Transverse colon (tissue), 3 donors: ENCODE data around the gene PSMB1.

ENCODE experiments used
- EP300 ChIP-seq: sonication (generic); formaldehyde crosslinking; IDR thresholded peaks from one replicate; pipeline ENCODE4 v1.6.1; 2017; ENCODE audit warnings: antibody characterized with exemption, low read depth
- POLR2A ChIP-seq: fragments of 450-650 bp; IDR thresholded peaks from one replicate; pipeline ENCODE4 v1.6.1; 2016; ENCODE audit warnings: antibody characterized with exemption, mild to moderate bottlenecking, moderate library complexity
- TF ChIP-seq, protein P1 (sequence below), 5 experiments: fragments of 200-600 bp in 3 of 5; fragments of 450-650 bp in 2 of 5; sonication (generic) in 3 of 5; IDR thresholded peaks; 1 replicate in 2 of 5; 2 replicates in 3 of 5; pipeline ENCODE4 v1.5.1; 2016 to 2017; ENCODE audit warnings: antibody characterized with exemption in 5 of 5, inconsistent platforms in 3 of 5, mild to moderate bottlenecking in 2 of 5, moderate library complexity in 1 of 5

DNA sequence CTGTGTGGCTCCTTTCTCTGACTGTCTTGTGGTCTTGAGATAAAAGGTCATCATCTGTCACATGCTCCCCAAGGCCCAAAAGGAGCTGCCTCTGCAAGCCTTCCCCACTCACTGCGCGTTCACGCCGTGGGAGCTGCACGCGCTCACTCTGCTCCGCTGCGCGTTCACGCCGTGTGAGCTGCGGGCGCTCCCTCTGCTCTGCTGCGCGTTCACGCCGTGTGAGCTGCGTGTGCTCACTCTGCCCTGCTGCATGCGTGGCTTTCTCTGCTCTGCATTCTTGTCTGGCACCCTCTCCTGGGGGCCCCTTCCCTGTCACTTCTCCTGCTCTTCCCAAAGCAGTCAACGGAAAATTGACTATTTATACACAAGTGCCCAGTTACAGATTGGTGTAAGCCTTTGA is 42.5 kb downstream of the PSMB1 start:
- TF ChIP-seq EP300 (no peak), POLR2A (no peak)
- TF ChIP-seq, protein P1, sequence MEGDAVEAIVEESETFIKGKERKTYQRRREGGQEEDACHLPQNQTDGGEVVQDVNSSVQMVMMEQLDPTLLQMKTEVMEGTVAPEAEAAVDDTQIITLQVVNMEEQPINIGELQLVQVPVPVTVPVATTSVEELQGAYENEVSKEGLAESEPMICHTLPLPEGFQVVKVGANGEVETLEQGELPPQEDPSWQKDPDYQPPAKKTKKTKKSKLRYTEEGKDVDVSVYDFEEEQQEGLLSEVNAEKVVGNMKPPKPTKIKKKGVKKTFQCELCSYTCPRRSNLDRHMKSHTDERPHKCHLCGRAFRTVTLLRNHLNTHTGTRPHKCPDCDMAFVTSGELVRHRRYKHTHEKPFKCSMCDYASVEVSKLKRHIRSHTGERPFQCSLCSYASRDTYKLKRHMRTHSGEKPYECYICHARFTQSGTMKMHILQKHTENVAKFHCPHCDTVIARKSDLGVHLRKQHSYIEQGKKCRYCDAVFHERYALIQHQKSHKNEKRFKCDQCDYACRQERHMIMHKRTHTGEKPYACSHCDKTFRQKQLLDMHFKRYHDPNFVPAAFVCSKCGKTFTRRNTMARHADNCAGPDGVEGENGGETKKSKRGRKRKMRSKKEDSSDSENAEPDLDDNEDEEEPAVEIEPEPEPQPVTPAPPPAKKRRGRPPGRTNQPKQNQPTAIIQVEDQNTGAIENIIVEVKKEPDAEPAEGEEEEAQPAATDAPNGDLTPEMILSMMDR (IDR thresholded peaks at IDR 0.05) = no peak
